Dendritic cell treated with granulocyte-macrophage colony-stimulating factor and Interleukin-4, amounts not matched to agents 40 ng/mL and 50 ng/mL, for 4 days (primary cell): ENCODE results near the gene HES1.

Source experiments
- H3K27ac Mint-ChIP-seq: one replicate; pipeline ENCODE4 v1.8.0; 2022; ENCODE audit warnings: mild to moderate bottlenecking, mixed read lengths
- H3K27me3 Mint-ChIP-seq: one replicate; pipeline ENCODE4 v1.8.0; 2022; ENCODE audit warnings: mild to moderate bottlenecking, mixed read lengths
- H3K36me3 Mint-ChIP-seq: one replicate; pipeline ENCODE4 v1.8.0; 2022; ENCODE audit warnings: low read depth, mixed read lengths
- H3K4me1 Mint-ChIP-seq: one replicate; pipeline ENCODE4 v1.8.0; 2022; ENCODE audit warnings: low read depth, mixed read lengths
- H3K4me3 Mint-ChIP-seq: one replicate; pipeline ENCODE4 v1.8.0; 2022; ENCODE audit warnings: mild to moderate bottlenecking, moderate library complexity, mixed read lengths
- H3K9me3 Mint-ChIP-seq: one replicate; pipeline ENCODE4 v1.8.0; 2022; ENCODE audit warnings: mixed read lengths
- intact Hi-C: fragments of 100-400 bp; cut with micrococcal nuclease; formaldehyde crosslinking; loops from one replicate; pipeline ENCODE4 v1.15.0; 2022

The HES1 gene

DNA sequence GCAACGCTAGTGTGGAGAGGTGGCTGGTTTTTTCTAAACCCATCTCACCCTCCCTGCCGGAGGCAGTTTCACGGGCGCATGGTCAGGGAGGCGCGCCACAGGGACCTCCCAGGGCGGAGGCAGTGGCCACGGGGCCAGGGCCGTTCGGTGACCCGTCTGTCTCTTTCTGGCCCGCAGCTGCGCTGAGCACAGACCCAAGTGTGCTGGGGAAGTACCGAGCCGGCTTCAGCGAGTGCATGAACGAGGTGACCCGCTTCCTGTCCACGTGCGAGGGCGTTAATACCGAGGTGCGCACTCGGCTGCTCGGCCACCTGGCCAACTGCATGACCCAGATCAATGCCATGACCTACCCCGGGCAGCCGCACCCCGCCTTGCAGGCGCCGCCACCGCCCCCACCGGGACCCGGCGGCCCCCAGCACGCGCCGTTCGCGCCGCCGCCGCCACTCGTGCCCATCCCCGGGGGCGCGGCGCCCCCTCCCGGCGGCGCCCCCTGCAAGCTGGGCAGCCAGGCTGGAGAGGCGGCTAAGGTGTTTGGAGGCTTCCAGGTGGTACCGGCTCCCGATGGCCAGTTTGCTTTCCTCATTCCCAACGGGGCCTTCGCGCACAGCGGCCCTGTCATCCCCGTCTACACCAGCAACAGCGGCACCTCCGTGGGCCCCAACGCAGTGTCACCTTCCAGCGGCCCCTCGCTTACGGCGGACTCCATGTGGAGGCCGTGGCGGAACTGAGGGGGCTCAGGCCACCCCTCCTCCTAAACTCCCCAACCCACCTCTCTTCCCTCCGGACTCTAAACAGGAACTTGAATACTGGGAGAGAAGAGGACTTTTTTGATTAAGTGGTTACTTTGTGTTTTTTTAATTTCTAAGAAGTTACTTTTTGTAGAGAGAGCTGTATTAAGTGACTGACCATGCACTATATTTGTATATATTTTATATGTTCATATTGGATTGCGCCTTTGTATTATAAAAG lies 1.8 kb downstream of the HES1 start:
- Mint-ChIP-seq H3K4me3 (peak overlapping the region; percentile 71), H3K27ac (peak overlapping the region; percentile 53), H3K36me3 (no peaks in the 10 kb centered on the region), H3K9me3 (no peaks in the 10 kb centered on the region), H3K27me3 (peaks cover 76% of the 10 kb centered on the region), H3K4me1 (peaks cover 45% of the 10 kb centered on the region)
- intact Hi-C loops, result loop anchor here (5.0 kb wide), 2 partner anchors 165 to 350 kb away; no protein-coding TSS in a partner anchor

DNA sequence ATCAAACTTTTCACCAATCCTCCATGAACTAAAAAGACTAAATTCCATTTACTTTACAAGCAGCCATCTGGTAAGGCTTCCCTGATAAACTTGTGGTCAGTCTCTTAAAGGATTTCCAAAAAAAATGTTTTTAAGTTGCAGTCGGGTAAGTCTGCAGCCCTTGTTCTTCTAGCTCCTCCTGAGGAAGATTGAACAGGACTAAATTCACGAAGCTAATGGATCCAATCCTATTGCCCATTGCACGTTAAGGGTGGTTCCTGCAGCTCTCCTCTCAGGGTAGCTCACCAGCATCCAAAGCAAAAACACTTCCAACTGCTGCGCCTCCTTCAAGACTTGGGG lies 2.8 kb downstream of the HES1 start:
- no peak overlapping the region for H3K4me3 Mint-ChIP-seq
- intact Hi-C loops, result loop anchor here (5.0 kb wide), 2 partner anchors 166 to 351 kb away; no protein-coding TSS in a partner anchor
- H3K27ac Mint-ChIP-seq, result no peak overlapping the region

DNA sequence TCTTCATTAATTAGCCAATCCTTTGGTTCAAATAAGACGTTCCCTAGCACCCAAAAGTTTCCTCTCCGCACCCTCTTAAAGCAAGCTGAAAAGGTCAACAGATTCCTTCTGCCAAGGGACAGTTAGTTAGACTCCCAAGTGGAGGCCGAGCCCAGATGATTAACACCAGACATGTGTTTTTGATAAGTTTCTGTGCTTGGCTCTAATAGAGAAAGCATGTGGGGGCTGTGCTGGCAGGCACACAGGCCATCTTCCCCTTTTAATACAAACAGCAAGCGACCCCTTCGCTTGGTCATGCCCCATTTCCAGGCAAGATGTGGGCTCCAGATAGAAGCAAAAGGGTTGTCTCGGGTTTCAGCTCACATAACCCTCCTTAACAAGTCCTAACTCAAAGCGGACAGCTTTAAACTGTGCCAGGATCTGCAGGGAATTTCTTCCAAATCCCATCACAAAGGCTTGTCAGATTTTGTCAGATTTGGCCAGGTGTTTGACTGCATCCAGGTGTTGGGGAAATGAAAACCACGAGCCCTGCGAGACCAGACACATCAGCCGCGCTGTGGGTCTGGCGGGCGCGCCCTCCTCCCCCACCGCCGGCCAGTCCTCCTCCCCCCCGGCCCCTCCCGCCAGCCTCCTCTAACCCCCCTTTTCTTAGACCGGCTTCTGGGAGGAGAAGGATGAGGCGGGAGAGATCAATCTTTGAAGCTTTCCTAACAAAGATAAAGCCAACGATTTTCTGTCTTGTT lies 3.3 kb downstream of the HES1 start:
- intact Hi-C loops, result loop anchor here (5.0 kb wide), 2 partner anchors 167 to 352 kb away; no protein-coding TSS in a partner anchor
- Mint-ChIP-seq H3K27me3 (peaks cover 78% of the 10 kb centered on the region), H3K36me3 (no peaks in the 10 kb centered on the region), H3K9me3 (no peaks in the 10 kb centered on the region), H3K4me1 (peaks cover 34% of the 10 kb centered on the region), H3K27ac (no peak overlapping the region), H3K4me3 (no peak overlapping the region)

More for the DNA sequence above, 2.8 kb downstream of the HES1 start:
- no peaks in the 10 kb centered on the region for H3K9me3 Mint-ChIP-seq
- H3K27me3 Mint-ChIP-seq, result peaks cover 75% of the 10 kb centered on the region
- no peaks in the 10 kb centered on the region for H3K36me3 Mint-ChIP-seq
- H3K4me1 Mint-ChIP-seq, result peaks cover 36% of the 10 kb centered on the region

DNA sequence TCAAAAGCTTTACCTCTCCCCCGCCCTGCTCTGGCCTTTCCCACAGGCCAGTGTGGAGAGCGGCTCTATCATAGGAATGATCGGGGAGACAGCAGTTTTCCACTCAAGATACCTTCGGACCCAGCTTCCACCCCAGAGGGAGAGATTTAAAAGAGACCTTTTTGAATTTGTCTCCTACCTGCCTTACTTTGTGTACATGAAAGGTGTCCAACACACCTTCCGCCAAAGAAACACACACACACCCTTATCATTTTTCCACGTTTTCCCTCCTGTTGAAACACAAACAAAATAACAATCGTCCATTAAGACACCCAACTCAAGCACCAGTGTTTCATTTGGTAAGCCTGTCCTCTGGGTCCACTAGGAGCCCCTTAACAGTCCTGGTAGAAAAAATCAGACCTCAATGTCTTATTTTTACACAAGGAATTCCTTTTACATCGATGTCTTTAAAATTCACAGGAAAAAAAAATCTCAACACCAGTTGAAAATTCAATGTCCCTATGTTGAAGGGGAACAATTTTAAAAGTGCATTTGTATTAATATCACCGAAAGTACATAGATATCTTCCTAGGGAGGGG lies 4.0 kb downstream of the HES1 start:
- H3K27me3 Mint-ChIP-seq, result peaks cover 82% of the 10 kb centered on the region

DNA sequence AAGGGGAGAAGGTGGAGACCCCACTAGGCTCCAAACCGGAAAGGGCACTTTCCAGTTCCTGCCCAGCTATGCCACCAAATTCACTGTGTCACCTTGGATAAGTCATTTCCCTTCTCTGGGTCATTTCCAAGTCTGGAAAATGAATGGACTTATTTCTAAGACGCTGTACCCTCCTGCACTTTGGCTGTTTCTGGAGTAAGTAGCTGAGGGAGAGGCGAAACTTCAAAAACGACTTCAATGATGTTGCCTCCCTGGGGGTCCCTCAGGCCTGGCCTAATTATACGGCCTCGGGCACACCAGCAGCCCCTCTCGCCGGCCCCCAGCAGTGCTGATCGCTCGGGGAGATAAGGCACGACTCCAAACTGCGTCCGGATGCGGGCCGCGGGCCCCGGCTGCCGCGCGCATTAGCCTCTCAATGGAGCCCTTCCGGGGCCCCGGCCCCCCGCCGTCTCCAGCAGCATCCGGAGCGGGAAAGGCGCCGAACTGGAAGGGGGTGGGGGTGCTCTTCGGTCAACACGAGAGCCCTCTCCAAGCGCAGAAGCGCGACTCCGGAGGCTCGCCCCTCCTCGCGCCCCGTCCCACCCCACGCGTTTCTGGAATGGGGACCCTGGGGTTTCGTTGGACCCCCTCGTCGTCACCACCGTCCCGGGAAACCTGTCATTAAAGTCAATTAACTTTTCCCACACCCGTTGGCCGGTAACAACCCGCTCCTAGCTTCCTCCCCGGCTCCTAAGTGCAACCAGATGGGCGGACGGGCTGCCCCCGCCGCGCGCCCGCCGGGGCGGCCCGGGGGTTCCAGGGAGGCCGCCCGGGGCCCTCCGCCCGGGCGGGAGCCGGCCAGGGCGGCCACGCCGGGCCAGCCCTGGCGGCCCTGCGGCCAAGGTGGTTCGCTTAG lies 4.8 kb downstream of the HES1 start:
- Mint-ChIP-seq H3K9me3 (no peaks in the 10 kb centered on the region), H3K4me1 (peaks cover 29% of the 10 kb centered on the region), H3K27ac (no peak overlapping the region), H3K27me3 (peaks cover 88% of the 10 kb centered on the region), H3K36me3 (no peaks in the 10 kb centered on the region), H3K4me3 (peak overlapping the region; percentile 46)
- intact Hi-C loops, result loop anchor here (10.0 kb wide), 1 partner anchor 174 kb away; no protein-coding TSS in a partner anchor

More for the DNA sequence above, 4.0 kb downstream of the HES1 start:
- H3K36me3 Mint-ChIP-seq, result no peaks in the 10 kb centered on the region
- H3K27ac Mint-ChIP-seq, result no peak overlapping the region
- intact Hi-C loops, result loop anchor here (5.0 to 10.0 kb wide), 3 partner anchors 168 to 353 kb away; no protein-coding TSS in a partner anchor
- no peak overlapping the region for H3K4me3 Mint-ChIP-seq
- no peaks in the 10 kb centered on the region for H3K9me3 Mint-ChIP-seq
- H3K4me1 Mint-ChIP-seq, result peaks cover 31% of the 10 kb centered on the region

DNA sequence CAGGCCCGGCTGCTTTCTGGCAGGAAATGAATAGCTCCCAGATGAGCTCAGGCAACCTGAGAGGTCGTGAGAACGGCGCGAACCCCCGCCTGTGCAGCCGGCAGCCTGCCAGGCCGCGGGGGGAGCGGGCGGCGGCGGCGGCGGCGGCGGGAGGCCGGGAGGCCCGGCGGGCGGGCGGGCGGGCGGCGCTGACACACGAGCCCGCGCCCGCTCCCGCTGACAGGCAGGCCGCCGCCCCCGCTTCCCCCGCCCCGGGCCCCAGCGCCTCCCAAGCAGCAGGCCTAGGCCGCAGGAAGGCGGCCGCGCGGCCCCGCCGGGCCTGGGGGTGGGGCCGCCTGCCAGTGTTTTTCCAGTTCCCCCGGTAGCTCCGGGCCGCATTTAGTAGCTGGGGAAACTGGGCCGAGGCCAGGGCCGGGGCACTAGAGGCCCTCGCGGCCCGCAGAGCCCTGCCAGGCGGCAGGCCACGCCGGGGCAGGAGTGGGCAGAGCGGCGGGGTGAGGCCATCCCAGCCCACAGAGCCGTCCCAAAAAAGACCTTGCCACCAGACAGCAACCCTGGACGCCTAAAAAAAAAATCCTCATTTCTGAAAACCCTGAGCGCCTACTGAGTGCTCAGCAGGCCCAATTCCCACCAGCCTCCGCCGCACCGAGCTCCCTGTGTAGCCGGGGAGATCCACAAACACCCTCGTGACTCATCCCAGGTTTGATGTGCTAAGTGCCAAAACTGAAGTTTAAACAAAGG lies 5.6 kb downstream of the HES1 start:
- intact Hi-C loops, result loop anchor here (10.0 kb wide), 1 partner anchor 173 kb away; no protein-coding TSS in a partner anchor
- Mint-ChIP-seq H3K4me3 (peak overlapping the region; percentile 57), H3K27ac (no peak overlapping the region), H3K36me3 (no peaks in the 10 kb centered on the region), H3K9me3 (no peaks in the 10 kb centered on the region), H3K27me3 (peaks cover 80% of the 10 kb centered on the region), H3K4me1 (peaks cover 24% of the 10 kb centered on the region)

DNA sequence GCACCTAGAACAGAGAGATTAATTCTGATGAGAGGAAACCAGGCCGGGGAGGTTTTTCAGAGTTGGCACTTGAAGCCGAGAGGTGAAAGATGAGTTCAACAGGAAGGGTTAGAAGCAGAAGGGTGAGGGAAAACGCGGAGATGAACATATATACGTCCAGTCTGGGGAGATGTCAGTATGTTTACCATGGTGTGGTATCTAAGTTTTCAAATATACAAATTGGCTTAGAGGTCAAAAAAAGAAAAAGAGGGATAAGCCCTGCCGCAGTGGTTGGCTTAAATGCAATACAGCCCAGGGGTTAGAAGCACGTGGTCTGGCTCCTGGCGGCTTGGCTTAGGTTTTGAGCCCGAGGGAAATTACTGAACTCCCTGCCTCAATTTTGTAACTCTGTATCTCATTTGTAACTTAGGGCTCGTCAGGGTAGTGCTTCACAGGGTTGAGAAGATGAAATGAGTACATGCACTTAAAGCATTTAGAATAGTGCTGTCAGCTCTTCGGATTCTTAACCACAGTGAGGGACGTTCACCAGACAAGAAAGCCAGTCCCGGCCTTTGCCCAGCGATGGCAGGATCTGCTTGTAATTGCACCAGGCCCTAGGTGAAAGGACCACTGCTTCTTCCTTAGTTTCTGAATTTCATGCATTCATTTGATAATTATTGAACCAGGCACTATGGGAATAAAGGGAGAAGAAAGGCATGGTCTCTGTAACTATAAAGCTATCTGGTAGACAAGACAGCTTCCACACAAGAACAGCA lies 6.4 kb downstream of the HES1 start:
- intact Hi-C loops, result loop anchor here (10.0 kb wide), 1 partner anchor 172 kb away; no protein-coding TSS in a partner anchor
- peaks cover 77% of the 10 kb centered on the region for H3K27me3 Mint-ChIP-seq

DNA sequence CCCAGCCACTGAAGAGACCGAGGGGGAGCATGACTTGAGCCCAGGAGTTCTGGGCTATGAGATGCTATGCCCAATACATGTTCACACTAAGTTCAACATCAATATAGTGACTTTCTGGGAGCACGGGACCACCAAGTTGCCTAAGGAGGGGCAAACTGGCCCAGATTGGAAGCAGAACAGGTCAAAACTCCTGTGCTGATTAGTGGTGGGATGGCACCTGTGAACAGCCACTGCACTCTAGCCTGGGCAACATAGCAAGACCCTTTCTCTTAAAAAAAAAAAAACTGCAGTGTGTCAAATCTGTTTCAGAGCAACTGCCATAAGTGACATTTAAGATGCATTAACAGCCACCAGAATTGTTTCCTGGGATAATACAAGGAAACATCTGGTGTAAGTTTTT lies 9.8 kb downstream of the HES1 start:
- Mint-ChIP-seq H3K4me1 (peaks cover 7% of the 10 kb centered on the region), H3K9me3 (no peaks in the 10 kb centered on the region), H3K36me3 (no peaks in the 10 kb centered on the region), H3K27me3 (peaks cover 64% of the 10 kb centered on the region), H3K4me3 (no peak overlapping the region), H3K27ac (no peak overlapping the region)
- intact Hi-C loops, result loop anchor here (10.0 kb wide), 1 partner anchor 169 kb away; no protein-coding TSS in a partner anchor

More for the DNA sequence above, 6.4 kb downstream of the HES1 start:
- no peak overlapping the region for H3K27ac Mint-ChIP-seq
- H3K36me3 Mint-ChIP-seq, result no peaks in the 10 kb centered on the region
- peak overlapping the region; percentile 57 for H3K4me3 Mint-ChIP-seq
- H3K9me3 Mint-ChIP-seq, result no peaks in the 10 kb centered on the region
- H3K4me1 Mint-ChIP-seq, result peaks cover 17% of the 10 kb centered on the region

DNA sequence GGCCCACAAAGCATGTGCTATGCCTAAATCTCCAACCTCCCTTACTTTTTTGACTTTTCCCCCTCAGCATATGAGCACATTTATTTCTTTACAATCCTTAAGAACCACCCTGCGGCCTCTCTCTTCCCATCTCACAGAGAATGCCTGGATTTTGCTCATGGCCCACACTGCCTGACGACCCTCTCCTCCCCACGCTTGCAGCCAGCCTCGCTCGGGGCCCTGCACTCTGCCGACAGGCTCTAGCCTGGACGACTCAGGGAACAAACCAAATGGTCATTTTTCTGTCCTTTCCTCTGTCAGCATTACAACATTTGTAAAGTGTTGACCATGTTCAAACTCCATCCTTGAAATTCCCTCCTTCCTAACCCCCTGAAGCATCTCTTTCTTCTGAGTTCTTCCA lies 11.7 kb downstream of the HES1 start:
- Mint-ChIP-seq H3K27me3 (peaks cover 55% of the 10 kb centered on the region), H3K27ac (no peak overlapping the region), H3K4me3 (no peak overlapping the region), H3K36me3 (no peaks in the 10 kb centered on the region), H3K4me1 (no peaks in the 10 kb centered on the region), H3K9me3 (no peaks in the 10 kb centered on the region)
- intact Hi-C loops, result loop anchor here (10.0 kb wide), 1 partner anchor 167 kb away; no protein-coding TSS in a partner anchor

DNA sequence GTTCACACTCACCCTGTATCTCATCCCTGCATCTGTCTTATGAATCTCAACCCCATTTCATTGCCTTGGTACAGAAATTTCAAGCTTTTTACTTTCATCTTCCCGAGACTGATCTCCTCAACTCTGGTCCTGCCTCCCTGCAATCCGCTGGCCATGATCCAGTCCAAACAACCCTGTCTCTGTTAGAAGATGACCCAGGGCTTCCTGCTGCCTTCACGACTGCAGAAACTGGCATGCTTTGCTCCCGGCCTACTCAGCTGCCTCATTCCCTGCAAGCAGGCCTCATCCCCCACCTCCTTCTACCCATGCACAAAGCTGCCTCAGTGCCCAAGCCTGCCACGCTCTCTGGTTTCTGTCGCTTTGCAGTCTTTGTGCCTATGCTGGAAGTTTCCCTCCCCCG lies 12.4 kb downstream of the HES1 start:
- H3K36me3 Mint-ChIP-seq, result no peaks in the 10 kb centered on the region
- no peak overlapping the region for H3K27ac Mint-ChIP-seq
- H3K4me1 Mint-ChIP-seq, result no peaks in the 10 kb centered on the region
- intact Hi-C loops, result loop anchor here (10.0 kb wide), 1 partner anchor 166 kb away; no protein-coding TSS in a partner anchor
- H3K4me3 Mint-ChIP-seq, result no peak overlapping the region
- peaks cover 56% of the 10 kb centered on the region for H3K27me3 Mint-ChIP-seq
- no peaks in the 10 kb centered on the region for H3K9me3 Mint-ChIP-seq

DNA sequence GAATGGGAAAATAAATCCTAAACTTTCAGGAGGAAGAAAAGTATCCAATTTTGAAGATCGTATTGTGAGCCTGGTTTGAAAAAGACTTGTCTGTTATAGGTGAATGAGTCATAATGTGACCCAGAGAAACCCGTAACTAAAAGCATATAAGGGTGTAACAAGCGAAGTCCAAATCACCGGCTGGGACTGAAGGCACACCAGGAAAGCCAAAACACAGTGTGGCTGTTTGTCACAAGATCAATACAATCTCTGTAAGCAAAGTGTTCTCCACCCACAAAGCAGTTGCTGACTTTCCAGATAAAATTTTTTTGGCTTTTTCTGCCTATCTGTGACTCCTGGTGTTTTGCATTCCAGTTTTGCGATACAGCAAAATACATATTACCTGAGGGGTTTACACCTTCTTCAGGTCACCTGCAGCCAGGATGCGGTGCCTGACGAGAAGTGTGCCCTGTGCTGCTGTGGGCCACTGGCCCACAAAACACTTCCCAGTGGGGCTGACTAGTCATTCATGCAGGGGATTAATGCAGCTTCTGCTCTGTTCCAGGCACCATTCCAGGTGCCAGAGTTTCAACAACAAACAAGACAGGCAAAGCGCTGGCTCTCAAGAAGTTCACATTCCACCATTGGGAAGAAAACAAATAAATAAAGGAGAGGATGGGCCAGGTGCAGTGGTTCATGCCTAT lies 14.4 kb downstream of the HES1 start:
- peaks cover 11% of the 10 kb centered on the region for H3K9me3 Mint-ChIP-seq
- H3K27me3 Mint-ChIP-seq, result peaks cover 53% of the 10 kb centered on the region
- no peak overlapping the region for H3K4me3 Mint-ChIP-seq
- no peaks in the 10 kb centered on the region for H3K4me1 Mint-ChIP-seq
- no peaks in the 10 kb centered on the region for H3K36me3 Mint-ChIP-seq
- intact Hi-C loops, result no loop called here
- H3K27ac Mint-ChIP-seq, result no peak overlapping the region
